OCI-LY7 (cell line): ENCODE results near the gene MYLK.

ENCODE experiments used
- EZH2phosphoT487 ChIP-seq: fragments of 200-600 bp; sonication (generic); IDR thresholded peaks from 2 replicates; pipeline ENCODE4 v1.6.1; 2018; ENCODE audit warnings: low read depth, borderline replicate concordance, mild to moderate bottlenecking, mixed run types, antibody characterized with exemption, low read length, moderate library complexity, mixed read lengths
- TF ChIP-seq, protein P1 (sequence below): fragments of 200-600 bp; sonication (generic); conservative IDR thresholded peaks from 2 replicates; pipeline ENCODE4 v1.5.1; 2014; ENCODE audit warnings: mild to moderate bottlenecking, antibody characterized with exemption, low read length, moderate library complexity, mixed read lengths

DNA sequence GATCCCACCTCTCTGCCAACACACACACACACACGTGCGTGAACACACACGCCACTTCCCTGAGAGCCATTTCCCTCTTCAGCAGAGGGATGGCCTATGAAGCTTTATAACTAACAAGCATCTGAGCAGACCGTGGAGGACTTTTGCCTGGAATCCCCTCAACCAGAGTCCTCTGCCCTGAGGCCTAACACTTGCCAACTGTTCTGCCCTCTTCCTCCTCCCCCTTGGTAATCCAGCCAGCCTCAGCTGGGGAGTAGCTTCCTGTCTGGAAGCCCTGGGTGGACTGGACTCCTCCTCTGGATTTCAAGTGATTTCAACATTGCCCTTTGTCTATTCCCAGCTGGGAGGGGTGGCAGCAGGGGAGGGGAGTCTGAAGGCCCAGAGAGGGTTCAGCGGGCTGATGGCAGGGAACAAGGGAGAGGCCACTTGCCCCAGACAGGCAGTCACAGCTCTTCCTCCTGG lies 230.9 kb downstream of the MYLK start:
- TF ChIP-seq, protein P1, sequence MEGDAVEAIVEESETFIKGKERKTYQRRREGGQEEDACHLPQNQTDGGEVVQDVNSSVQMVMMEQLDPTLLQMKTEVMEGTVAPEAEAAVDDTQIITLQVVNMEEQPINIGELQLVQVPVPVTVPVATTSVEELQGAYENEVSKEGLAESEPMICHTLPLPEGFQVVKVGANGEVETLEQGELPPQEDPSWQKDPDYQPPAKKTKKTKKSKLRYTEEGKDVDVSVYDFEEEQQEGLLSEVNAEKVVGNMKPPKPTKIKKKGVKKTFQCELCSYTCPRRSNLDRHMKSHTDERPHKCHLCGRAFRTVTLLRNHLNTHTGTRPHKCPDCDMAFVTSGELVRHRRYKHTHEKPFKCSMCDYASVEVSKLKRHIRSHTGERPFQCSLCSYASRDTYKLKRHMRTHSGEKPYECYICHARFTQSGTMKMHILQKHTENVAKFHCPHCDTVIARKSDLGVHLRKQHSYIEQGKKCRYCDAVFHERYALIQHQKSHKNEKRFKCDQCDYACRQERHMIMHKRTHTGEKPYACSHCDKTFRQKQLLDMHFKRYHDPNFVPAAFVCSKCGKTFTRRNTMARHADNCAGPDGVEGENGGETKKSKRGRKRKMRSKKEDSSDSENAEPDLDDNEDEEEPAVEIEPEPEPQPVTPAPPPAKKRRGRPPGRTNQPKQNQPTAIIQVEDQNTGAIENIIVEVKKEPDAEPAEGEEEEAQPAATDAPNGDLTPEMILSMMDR: no peak
- TF ChIP-seq EZH2phosphoT487: no peak
